MCF 10A (cell line): ENCODE data around the gene BAHD1. TPM values are rescaled to one million over a fixed set of nuclear protein-coding genes. Genes with fewer than 3 reads are reported as not detected.

ENCODE experiments used
- BruUV-seq: library from RNA; stranded (reverse); fragments of 400-500 nt; replicated peaks from 2 replicates; lab custom pipeline; 2021; lab: Mats Ljungman, UMichigan
- CTCF ChIA-PET: fragments of 300-600 bp; sonication (Branson Sonifier 250); formaldehyde crosslinking; extraction: SDS; loops from one replicate; lab custom pipeline; 2021; ENCODE audit warnings: antibody characterized with exemption, inconsistent platforms; lab: Yijun Ruan, JAX
- POLR2A ChIA-PET: fragments of 300-600, 350-650 bp; sonication (Branson Sonifier 250); formaldehyde crosslinking; extraction: SDS; loops from one replicate; lab custom pipeline; 2020; ENCODE audit warnings: antibody characterized with exemption, inconsistent platforms; lab: Yijun Ruan, JAX
- DNase-seq: peaks from one replicate; pipeline ENCODE4 v3.0.0-alpha.2; 2018; ENCODE audit not compliant: unreplicated experiment
- H3K27ac Mint-ChIP-seq: one replicate; pipeline ENCODE4 v1.8.0; 2022; ENCODE audit warnings: mild to moderate bottlenecking, low read depth, mixed read lengths; ENCODE audit not compliant: unreplicated experiment
- H3K27me3 Mint-ChIP-seq: one replicate; pipeline ENCODE4 v1.8.0; 2022; ENCODE audit warnings: mixed read lengths; ENCODE audit not compliant: insufficient read depth, unreplicated experiment
- H3K36me3 Mint-ChIP-seq: one replicate; pipeline ENCODE4 v1.8.0; 2022; ENCODE audit warnings: mild to moderate bottlenecking, moderate library complexity, mixed read lengths; ENCODE audit not compliant: insufficient read depth, unreplicated experiment
- H3K4me1 Mint-ChIP-seq: one replicate; pipeline ENCODE4 v1.8.0; 2022; ENCODE audit warnings: mixed read lengths; ENCODE audit not compliant: insufficient read depth, unreplicated experiment
- H3K4me3 Mint-ChIP-seq: one replicate; pipeline ENCODE4 v1.8.0; 2022; ENCODE audit warnings: mild to moderate bottlenecking, moderate library complexity, mixed read lengths; ENCODE audit not compliant: unreplicated experiment
- H3K9me3 Mint-ChIP-seq: one replicate; pipeline ENCODE4 v1.8.0; 2022; ENCODE audit warnings: mixed read lengths; ENCODE audit not compliant: unreplicated experiment
- intact Hi-C: fragments of 100-400 bp; cut with micrococcal nuclease; formaldehyde crosslinking; loops from 2 replicates; pipeline ENCODE4 v1.14.1; 2022
- total RNA-seq: library from RNA; stranded (reverse); gene quantifications from 2 replicates; pipeline ENCODE4 v1.2.3, GENCODE V29; 2022
- TF ChIP-seq, protein P1 (sequence below): fragments of 200-600 bp; IDR thresholded peaks from one replicate; pipeline ENCODE4 v1.8.0; 2022; ENCODE audit warnings: antibody characterized with exemption, mild to moderate bottlenecking; ENCODE audit not compliant: unreplicated experiment

BAHD1 gene
- total RNA-seq, 1 experiment from 2014 or later, result 14.9 TPM

DNA sequence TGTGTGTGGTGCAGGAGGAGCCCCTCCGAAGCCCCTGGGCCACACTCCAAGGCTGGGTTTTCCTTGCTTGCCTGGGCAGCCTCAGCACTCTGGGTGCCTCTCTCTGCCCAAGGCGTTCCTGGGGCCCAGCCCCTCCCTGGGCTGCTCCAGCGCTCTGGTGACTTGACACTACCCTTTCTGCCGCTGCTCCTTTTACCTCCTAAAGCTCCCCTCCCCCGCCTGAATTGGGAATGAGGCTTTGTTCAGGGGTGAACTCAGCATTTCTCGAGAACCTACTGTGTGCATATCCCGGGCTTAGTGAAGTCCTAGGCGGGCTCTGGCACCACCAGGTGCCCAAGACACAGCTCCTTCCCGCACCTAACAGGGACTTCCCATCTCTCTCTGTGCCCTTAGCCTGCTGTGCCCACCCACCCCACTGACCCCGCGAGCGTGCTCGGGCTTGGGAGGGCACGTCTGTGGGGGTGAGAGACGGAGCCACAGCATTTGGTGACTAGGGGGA, 1.2 kb upstream of the BAHD1 start:
- Mint-ChIP-seq H3K27ac (peak overlapping the region; percentile 70), H3K4me3 (peak overlapping the region; percentile 89), H3K36me3 (no peaks in the 10 kb centered on the region), H3K9me3 (no peaks in the 10 kb centered on the region), H3K4me1 (peaks cover 24% of the 10 kb centered on the region), H3K27me3 (peaks cover 22% of the 10 kb centered on the region)
- TF ChIP-seq, protein P1, sequence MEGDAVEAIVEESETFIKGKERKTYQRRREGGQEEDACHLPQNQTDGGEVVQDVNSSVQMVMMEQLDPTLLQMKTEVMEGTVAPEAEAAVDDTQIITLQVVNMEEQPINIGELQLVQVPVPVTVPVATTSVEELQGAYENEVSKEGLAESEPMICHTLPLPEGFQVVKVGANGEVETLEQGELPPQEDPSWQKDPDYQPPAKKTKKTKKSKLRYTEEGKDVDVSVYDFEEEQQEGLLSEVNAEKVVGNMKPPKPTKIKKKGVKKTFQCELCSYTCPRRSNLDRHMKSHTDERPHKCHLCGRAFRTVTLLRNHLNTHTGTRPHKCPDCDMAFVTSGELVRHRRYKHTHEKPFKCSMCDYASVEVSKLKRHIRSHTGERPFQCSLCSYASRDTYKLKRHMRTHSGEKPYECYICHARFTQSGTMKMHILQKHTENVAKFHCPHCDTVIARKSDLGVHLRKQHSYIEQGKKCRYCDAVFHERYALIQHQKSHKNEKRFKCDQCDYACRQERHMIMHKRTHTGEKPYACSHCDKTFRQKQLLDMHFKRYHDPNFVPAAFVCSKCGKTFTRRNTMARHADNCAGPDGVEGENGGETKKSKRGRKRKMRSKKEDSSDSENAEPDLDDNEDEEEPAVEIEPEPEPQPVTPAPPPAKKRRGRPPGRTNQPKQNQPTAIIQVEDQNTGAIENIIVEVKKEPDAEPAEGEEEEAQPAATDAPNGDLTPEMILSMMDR, result no peak
- POLR2A ChIA-PET, result interaction anchor here (0.7 to 4.2 kb wide), 10 partner anchors 15 to 394 kb away, joined by 3 to 16 read pairs (median 6); partner anchors contain the start of genes IVD, KNSTRN and RPUSD2
- peak; percentile 32 for DNase-seq
- no TSS peak for BruUV-seq
- CTCF ChIA-PET, result interaction anchor here (0.6 to 1.4 kb wide), 5 partner anchors 17 to 78 kb away, joined by 3 to 5 read pairs (median 3); no protein-coding TSS in a partner anchor
- intact Hi-C loops, result no loop called here

DNA sequence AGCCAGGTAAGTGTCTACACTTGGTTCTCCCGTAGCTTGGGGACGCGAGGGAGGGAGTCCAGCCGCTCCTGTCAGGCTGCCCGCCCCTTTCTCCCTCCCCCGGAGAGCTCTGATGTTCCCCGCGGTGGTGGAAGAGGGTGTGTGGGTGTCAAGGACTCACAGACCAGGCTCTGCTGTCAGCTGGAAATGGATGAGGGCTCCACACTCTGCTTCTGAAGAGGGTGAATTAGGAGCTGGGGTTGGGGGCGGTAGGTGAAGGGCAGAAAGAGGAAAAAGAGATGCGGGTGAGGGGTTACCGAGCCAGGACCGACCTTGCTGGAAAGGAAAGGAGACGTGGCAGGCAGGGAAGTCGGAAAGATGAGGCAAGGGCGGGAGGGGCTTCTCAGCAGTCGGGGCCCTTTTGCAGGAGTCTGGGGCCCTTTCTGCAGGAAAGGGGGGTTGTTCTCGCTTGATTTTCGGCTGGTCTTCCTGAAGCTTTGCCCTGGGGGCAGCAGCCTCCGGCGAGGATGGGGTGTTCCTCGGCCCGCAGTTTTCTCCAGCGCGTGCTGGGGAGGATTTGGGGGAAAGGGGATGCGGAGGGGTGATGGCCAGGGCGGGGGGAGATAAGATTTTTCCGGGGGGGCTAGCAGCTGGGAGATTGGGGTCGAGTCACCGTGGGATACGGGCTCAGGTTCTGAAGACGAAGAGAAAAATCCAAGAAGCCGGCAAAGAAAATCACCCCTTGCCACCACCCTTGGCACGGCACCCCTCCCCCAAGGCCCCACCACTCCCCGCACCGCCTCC, 602 bp upstream of the BAHD1 start:
- Mint-ChIP-seq H3K9me3 (no peaks in the 10 kb centered on the region), H3K36me3 (no peaks in the 10 kb centered on the region), H3K4me3 (peak overlapping the region; percentile 89), H3K4me1 (peaks cover 30% of the 10 kb centered on the region), H3K27ac (peak overlapping the region; percentile 70), H3K27me3 (peaks cover 15% of the 10 kb centered on the region)
- TF ChIP-seq, protein P1, result no peak
- no TSS peak for BruUV-seq
- DNase-seq, result peak; percentile 47
- CTCF ChIA-PET, result interaction anchor here (0.6 to 1.4 kb wide), 8 partner anchors 17 to 361 kb away, joined by 3 to 5 read pairs (median 4); no protein-coding TSS in a partner anchor
- POLR2A ChIA-PET, result interaction anchor here (0.7 to 4.2 kb wide), 12 partner anchors 10 to 366 kb away, joined by 3 to 16 read pairs (median 6); partner anchors contain the start of genes IVD, KNSTRN and RPUSD2
- intact Hi-C loops, result loop anchor here (2.0 to 10.0 kb wide), 2 partner anchors 67 to 125 kb away; partner anchors contain the start of genes CCDC32 and RPUSD2

DNA sequence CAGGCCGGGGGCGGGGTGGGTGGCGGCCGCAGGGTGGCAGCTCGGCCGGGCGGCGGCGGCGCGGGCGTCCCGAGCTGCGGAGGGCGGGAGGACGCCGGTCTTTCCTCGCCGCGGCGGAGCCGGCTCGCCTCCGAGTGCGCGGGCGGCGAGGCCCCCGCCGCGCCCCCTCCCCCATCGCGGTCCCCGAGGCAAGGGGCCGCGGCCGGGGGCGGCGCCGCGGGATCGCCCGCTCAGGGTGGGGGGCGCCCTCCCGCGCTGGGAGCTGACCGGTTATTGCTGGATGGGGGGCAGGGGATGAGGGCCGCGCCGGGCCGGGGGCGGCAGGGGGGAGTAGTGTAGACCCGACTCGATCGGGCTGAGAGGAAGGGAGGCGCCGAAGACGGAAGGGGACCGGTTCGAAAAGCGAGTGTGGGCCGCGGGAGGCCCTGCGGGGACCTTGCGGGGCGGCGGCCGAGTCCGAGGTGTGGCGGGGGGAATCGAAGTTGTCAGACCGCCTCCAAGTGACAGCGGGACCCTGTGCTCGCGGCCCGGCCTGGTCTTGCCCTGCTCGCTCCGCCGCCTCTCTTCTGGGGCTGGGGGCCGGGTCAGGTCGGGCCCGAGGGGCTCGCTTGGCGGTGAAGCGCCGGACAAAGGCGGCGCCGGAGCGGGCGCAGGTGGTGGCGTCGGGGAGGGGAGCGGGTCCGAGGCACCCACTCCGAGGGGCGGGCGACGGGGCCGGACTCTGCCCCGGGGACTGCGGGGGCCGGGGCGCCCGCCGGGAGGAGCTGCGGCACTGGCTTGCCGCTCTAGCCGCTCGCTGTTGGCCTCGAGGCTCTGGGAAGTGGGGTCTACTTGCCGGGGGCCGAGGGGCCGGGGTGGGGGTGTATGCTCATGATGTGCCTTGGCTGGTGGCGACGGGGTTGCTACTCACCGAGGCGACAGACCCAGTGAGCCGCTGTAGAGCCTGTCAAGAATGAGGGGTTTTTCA, 1.1 kb downstream of the BAHD1 start:
- intact Hi-C loops, result loop anchor here (2.0 to 10.0 kb wide), 2 partner anchors 65 to 123 kb away; partner anchors contain the start of genes CCDC32 and RPUSD2
- peaks cover 34% of the 10 kb centered on the region for H3K4me1 Mint-ChIP-seq
- TF ChIP-seq, protein P1, result no peak
- H3K27ac Mint-ChIP-seq, result peak overlapping the region; percentile 16
- CTCF ChIA-PET, result interaction anchor here (0.7 to 1.6 kb wide), 5 partner anchors 8 to 225 kb away, joined by 3 to 6 read pairs (median 3); no protein-coding TSS in a partner anchor
- POLR2A ChIA-PET, result interaction anchor here (1.1 to 4.2 kb wide), 9 partner anchors 11 to 404 kb away, joined by 3 to 16 read pairs (median 4); partner anchors contain the start of gene RPUSD2
- peak overlapping the region; percentile 73 for H3K4me3 Mint-ChIP-seq
- no peaks in the 10 kb centered on the region for H3K27me3 Mint-ChIP-seq
- no peaks in the 10 kb centered on the region for H3K9me3 Mint-ChIP-seq
- BruUV-seq, result no TSS peak
- H3K36me3 Mint-ChIP-seq, result no peaks in the 10 kb centered on the region
- no peak for DNase-seq
